Measurements from ENCODE around the gene LY6G6C.

DNA sequence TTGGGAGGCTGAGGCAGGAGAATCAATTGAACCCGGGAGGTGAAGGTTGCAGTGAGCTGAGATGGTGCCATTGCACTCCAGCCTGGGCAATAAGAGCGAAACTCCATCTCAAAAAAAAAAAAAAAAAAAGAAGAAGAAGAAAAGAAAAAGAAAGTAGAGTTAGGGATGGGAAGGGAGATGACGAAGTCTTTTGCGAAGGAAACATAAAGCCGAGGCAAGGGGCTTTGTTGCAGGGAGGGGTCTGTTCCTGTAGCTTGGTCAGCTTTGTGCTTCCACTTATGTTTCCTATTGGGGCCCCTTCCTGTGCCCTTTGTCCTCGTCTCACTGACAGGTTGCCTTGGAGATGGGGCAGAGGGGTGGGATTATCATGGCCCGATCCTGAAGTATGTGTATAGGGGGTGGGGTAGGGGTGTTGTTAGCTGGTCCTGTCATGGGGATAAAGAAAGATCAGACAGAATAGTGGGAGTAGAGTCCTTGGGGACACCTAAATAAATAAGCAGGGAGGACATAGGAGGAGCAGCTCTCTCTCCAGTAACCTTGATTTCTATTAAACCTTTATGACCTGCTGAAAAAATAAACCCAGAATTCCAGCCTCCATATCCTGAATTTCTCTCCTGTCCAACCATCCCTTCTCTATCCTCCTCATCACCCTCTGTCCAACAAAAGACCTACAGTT, 15.9 kb upstream of the LY6G6C start:
- no peak for TF ChIP-seq POLR2AphosphoS5 (IDR thresholded peaks at IDR 0.05)
- TF ChIP-seq, protein P1, sequence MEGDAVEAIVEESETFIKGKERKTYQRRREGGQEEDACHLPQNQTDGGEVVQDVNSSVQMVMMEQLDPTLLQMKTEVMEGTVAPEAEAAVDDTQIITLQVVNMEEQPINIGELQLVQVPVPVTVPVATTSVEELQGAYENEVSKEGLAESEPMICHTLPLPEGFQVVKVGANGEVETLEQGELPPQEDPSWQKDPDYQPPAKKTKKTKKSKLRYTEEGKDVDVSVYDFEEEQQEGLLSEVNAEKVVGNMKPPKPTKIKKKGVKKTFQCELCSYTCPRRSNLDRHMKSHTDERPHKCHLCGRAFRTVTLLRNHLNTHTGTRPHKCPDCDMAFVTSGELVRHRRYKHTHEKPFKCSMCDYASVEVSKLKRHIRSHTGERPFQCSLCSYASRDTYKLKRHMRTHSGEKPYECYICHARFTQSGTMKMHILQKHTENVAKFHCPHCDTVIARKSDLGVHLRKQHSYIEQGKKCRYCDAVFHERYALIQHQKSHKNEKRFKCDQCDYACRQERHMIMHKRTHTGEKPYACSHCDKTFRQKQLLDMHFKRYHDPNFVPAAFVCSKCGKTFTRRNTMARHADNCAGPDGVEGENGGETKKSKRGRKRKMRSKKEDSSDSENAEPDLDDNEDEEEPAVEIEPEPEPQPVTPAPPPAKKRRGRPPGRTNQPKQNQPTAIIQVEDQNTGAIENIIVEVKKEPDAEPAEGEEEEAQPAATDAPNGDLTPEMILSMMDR (IDR thresholded peaks at IDR 0.05): no peak
- no peak for TF ChIP-seq POLR2A (IDR thresholded peaks at IDR 0.05)

Data from upper lobe of left lung (tissue), 4 donors.